ENCODE results near the gene CEP112. TPM values are rescaled to one million over a fixed set of nuclear protein-coding genes. Genes with fewer than 3 reads are reported as not detected.

CEP112 gene
- total RNA-seq, 1 donor from 2014 or later: 21.8 TPM

- Mint-ChIP-seq H3K27me3 (ENCODE audit: low read depth) (no peaks in the 10 kb centered on the region), H3K4me1 (ENCODE audit: low read depth) (peaks cover 8% of the 10 kb centered on the region), H3K4me3 (ENCODE audit: unreplicated experiment) (no peak overlapping the region), H3K36me3 (ENCODE audit: low read depth) (peaks cover 2% of the 10 kb centered on the region), H3K27ac (ENCODE audit: unreplicated experiment) (no peak overlapping the region), H3K9me3 (ENCODE audit: low read depth) (no peaks in the 10 kb centered on the region)
- TF ChIP-seq, protein P1, sequence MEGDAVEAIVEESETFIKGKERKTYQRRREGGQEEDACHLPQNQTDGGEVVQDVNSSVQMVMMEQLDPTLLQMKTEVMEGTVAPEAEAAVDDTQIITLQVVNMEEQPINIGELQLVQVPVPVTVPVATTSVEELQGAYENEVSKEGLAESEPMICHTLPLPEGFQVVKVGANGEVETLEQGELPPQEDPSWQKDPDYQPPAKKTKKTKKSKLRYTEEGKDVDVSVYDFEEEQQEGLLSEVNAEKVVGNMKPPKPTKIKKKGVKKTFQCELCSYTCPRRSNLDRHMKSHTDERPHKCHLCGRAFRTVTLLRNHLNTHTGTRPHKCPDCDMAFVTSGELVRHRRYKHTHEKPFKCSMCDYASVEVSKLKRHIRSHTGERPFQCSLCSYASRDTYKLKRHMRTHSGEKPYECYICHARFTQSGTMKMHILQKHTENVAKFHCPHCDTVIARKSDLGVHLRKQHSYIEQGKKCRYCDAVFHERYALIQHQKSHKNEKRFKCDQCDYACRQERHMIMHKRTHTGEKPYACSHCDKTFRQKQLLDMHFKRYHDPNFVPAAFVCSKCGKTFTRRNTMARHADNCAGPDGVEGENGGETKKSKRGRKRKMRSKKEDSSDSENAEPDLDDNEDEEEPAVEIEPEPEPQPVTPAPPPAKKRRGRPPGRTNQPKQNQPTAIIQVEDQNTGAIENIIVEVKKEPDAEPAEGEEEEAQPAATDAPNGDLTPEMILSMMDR (IDR thresholded peaks at IDR 0.05): no peak
- no peak for DNase-seq (ENCODE audit: low spot score)
These were observed 293.3 kb downstream of the CEP112 start for GRCh38 chr17:65898651-65899050.

DNA sequence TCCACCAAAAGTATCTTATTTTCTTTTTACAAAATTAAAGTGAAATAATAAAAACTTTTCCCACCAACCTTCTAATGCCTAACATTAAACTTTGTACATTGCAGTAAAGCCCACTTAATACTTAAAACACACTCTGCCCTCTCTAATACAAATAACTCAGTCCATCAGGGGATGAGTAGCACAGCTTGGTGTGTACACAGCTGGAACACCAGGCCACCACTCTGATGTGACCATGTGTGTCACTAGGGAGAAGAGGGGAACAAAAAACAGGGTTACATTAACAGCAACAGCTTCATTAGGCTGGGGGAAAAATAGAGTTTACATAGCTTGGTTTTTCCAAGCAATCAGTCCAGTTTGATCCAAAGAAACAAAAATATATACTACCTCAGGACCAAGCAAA lies 295.0 kb downstream of the CEP112 start:
- H3K4me3 Mint-ChIP-seq (ENCODE audit: unreplicated experiment): no peak overlapping the region

GRCh38 chr17:65895969-65896368 lies 296.0 kb downstream of the CEP112 start:
- Mint-ChIP-seq H3K9me3 (ENCODE audit: low read depth) (no peaks in the 10 kb centered on the region), H3K4me3 (ENCODE audit: unreplicated experiment) (no peak overlapping the region), H3K27me3 (ENCODE audit: low read depth) (no peaks in the 10 kb centered on the region), H3K27ac (ENCODE audit: unreplicated experiment) (no peak overlapping the region), H3K36me3 (ENCODE audit: low read depth) (peaks cover 3% of the 10 kb centered on the region), H3K4me1 (ENCODE audit: low read depth) (peaks cover 8% of the 10 kb centered on the region)
- no peak for DNase-seq (ENCODE audit: low spot score)
- TF ChIP-seq, protein P1 (IDR thresholded peaks at IDR 0.05): no peak

More for the DNA sequence above, 295.0 kb downstream of the CEP112 start:
- H3K36me3 Mint-ChIP-seq (ENCODE audit: low read depth): peaks cover 2% of the 10 kb centered on the region
- TF ChIP-seq, protein P1 (IDR thresholded peaks at IDR 0.05): no peak
- no peak overlapping the region for H3K27ac Mint-ChIP-seq (ENCODE audit: unreplicated experiment)
- no peaks in the 10 kb centered on the region for H3K27me3 Mint-ChIP-seq (ENCODE audit: low read depth)
- DNase-seq (ENCODE audit: low spot score): no peak
- no peaks in the 10 kb centered on the region for H3K9me3 Mint-ChIP-seq (ENCODE audit: low read depth)
- H3K4me1 Mint-ChIP-seq (ENCODE audit: low read depth): peaks cover 8% of the 10 kb centered on the region

DNA sequence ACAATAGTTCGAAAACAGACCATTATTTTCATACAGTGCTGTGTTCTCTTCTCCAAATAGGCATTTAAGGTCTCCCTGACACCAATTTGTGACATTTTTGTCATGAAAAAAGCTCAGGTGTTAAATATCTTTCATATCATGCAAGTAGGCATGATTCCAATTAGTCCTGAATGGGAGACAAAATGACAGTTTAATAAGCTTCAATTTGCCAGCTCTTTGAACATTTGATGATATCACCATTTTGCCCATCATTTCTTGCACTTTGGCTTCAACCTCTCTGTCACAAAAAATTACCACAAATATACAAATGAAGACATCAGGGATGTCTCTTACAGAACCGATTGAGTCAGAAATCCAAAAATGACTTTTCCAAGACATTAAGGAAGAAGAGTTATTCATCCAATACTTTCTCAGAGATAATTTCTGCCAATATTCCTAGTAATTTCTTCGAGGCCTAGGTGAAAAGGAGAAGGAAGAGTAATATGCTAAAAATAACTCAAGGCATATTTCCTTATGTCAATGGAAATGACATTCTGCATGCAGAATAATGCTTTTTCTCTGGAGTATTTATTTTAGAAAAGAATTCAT lies 298.1 kb downstream of the CEP112 start:
- Mint-ChIP-seq H3K9me3 (ENCODE audit: low read depth) (peaks cover 4% of the 10 kb centered on the region), H3K4me3 (ENCODE audit: unreplicated experiment) (no peak overlapping the region), H3K4me1 (ENCODE audit: low read depth) (peaks cover 8% of the 10 kb centered on the region), H3K27ac (ENCODE audit: unreplicated experiment) (no peak overlapping the region), H3K27me3 (ENCODE audit: low read depth) (no peaks in the 10 kb centered on the region), H3K36me3 (ENCODE audit: low read depth) (peaks cover 2% of the 10 kb centered on the region)
- DNase-seq (ENCODE audit: low spot score): no peak
- TF ChIP-seq, protein P1 (IDR thresholded peaks at IDR 0.05): no peak

DNA sequence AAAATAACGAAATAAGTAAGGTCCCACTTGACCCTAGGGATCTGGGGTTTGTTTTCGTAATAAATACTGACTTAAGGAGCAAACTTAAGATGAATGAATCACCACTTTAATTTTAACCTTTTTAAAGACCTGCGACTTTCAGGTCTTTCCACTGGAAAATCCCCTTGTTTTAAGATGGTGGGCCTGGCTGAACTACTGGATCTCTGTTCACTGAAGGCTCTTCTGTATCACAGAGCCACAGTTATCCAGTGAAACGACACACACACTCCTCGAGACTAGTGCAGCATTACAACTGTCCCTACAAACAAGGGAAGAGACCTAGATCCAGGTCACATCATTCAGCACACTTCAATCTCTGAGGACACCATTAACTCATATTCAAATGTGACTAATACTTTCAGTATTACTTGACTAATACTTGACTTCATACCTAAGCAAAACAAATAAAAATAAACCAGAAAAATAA lies 299.0 kb downstream of the CEP112 start:
- Mint-ChIP-seq H3K9me3 (ENCODE audit: low read depth) (peaks cover 4% of the 10 kb centered on the region), H3K4me3 (ENCODE audit: unreplicated experiment) (no peak overlapping the region), H3K27me3 (ENCODE audit: low read depth) (no peaks in the 10 kb centered on the region), H3K27ac (ENCODE audit: unreplicated experiment) (no peak overlapping the region), H3K4me1 (ENCODE audit: low read depth) (peaks cover 8% of the 10 kb centered on the region), H3K36me3 (ENCODE audit: low read depth) (peaks cover 2% of the 10 kb centered on the region)
- TF ChIP-seq, protein P1 (IDR thresholded peaks at IDR 0.05): no peak
- DNase-seq (ENCODE audit: low spot score): no peak
